Fibroblast of lung (primary cell): Measurements from ENCODE around the gene FAM168B. TPM values are rescaled to one million over a fixed set of nuclear protein-coding genes. Genes with fewer than 3 reads are reported as not detected.
"Not testable (repeated sequence)": the region's sequence is repeated elsewhere in the genome, so short reads cannot be mapped to it uniquely, and the experiment has no call there.

ENCODE experiments used
- DNase-seq, 2 donors: peaks; one replicate each; pipeline versions ENCODE4 v3.0.0 to v3.0.0-alpha.2; 2010; ENCODE audit warnings: low read depth in 2 of 2
- H2AFZ ChIP-seq: 2 replicates; pipeline ENCODE4 v1.5.1; 2012; ENCODE audit warnings: low read length, control low read depth, inconsistent platforms
- H3K27ac ChIP-seq: 2 replicates; pipeline ENCODE4 v1.5.1; 2011; ENCODE audit warnings: low read length, control low read depth; ENCODE audit not compliant: insufficient read depth
- H3K27me3 ChIP-seq: 2 replicates; pipeline ENCODE4 v1.5.1; 2011; ENCODE audit warnings: mild to moderate bottlenecking, low read length; ENCODE audit not compliant: control insufficient read depth, insufficient read depth
- H3K36me3 ChIP-seq: 2 replicates; pipeline ENCODE4 v1.5.1; 2011; ENCODE audit warnings: low read length; ENCODE audit not compliant: control insufficient read depth, insufficient read depth
- H3K4me1 ChIP-seq: 2 replicates; pipeline ENCODE4 v1.5.1; 2011; ENCODE audit warnings: low read length; ENCODE audit not compliant: control insufficient read depth, insufficient read depth; ENCODE audit errors: extremely low read depth
- H3K4me2 ChIP-seq: 2 replicates; pipeline ENCODE4 v1.5.1; 2011; ENCODE audit warnings: low read length, control low read depth; ENCODE audit not compliant: insufficient read depth; ENCODE audit errors: extremely low read depth
- H3K4me3 ChIP-seq, 4 experiments: fragments of 200-600 bp in 1 of 4; sonication (generic) in 1 of 4; replicated peaks in 1 of 4; 2 replicates each; pipeline ENCODE4 v1.5.1; 2011 to 2016; ENCODE audit warnings: low read length in 4 of 4, low read depth in 3 of 4, mild to moderate bottlenecking in 3 of 4, control low read depth in 2 of 4, inconsistent platforms in 1 of 4, mixed read lengths in 1 of 4; ENCODE audit not compliant: insufficient read depth in 1 of 4; ENCODE audit errors: control extremely low read depth in 1 of 4
- H3K79me2 ChIP-seq: 2 replicates; pipeline ENCODE4 v1.5.1; 2012; ENCODE audit warnings: mild to moderate bottlenecking, low read length, inconsistent platforms; ENCODE audit not compliant: control insufficient read depth, insufficient read depth
- H3K9ac ChIP-seq: 2 replicates; pipeline ENCODE4 v1.5.1; 2011; ENCODE audit warnings: mild to moderate bottlenecking, low read length, control low read depth; ENCODE audit not compliant: insufficient read depth
- H3K9me3 ChIP-seq: 2 replicates; pipeline ENCODE4 v1.5.1; 2012; ENCODE audit warnings: low read depth, low read length; ENCODE audit not compliant: control insufficient read depth, insufficient read depth
- H4K20me1 ChIP-seq: 2 replicates; pipeline ENCODE4 v1.5.1; 2011; ENCODE audit warnings: low read length; ENCODE audit not compliant: control insufficient read depth, insufficient read depth; ENCODE audit errors: extremely low read depth
- EZH2 ChIP-seq: IDR thresholded peaks from 2 replicates; pipeline ENCODE4 v1.5.1; 2012; ENCODE audit warnings: low read length, control low read depth, mild to moderate bottlenecking; ENCODE audit errors: missing control alignments
- polyA plus RNA-seq, 2 donors: library from polyadenylated mRNA; depleted of rRNA in 1 of 2; stranded (reverse) in 1 of 2; unstranded in 1 of 2; fragments of >200 nt; gene quantifications; 2 replicates each; pipeline ENCODE4 v1.2.1, GENCODE V29; 2011 to 2012; ENCODE audit warnings: missing spikeins in 1 of 2
- total RNA-seq: library from RNA; depleted of rRNA; stranded (reverse); fragments of >200 nt; gene quantifications from 2 replicates; pipeline ENCODE4 v1.2.1, GENCODE V29; 2014
- TF ChIP-seq, protein P1 (sequence below), 2 donors: IDR thresholded peaks in 1 of 2; conservative IDR thresholded peaks in 1 of 2; 1 replicate in 1 of 2; 2 replicates in 1 of 2; pipeline ENCODE4 v1.5.1; 2011 to 2012; ENCODE audit warnings: low read length in 2 of 2, control low read depth in 1 of 2, inconsistent platforms in 1 of 2, low read depth in 1 of 2, mild to moderate bottlenecking in 1 of 2

Gene FAM168B
- total and polyA plus RNA-seq, 2 donors (not counting 1 experiment from before 2014, with no cell fraction given): 71.2 to 87.8 TPM

DNA sequence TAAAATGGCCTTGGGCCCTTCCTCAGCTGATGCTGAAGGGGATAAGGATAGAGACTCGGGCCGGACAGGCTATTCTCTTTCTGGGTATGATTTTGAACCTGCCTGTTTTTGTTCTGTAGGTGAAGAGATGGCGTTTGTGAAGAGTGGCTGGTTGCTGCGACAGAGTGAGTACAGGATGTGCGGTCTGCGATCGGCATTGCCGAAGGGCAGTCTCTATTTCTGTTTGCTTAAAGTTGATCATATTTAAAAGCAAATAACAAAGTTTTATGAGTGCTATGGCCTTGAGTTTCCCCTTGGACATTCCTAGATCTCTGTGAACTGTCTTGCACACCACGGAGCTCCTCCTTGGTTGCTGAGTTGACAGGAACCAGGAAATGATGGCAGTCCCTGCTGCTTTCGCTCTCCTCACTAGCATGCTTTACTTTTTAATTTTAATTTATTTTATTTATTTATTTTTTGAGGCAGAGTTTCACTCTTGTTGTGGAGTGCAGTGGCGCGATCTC, 27.6 kb upstream of the FAM168B start:
- Histone ChIP-seq H3K79me2 (peaks cover 60% of the 10 kb centered on the region), H3K4me2 (no peak overlapping the region), H3K27ac (no peak overlapping the region), H3K9me3 (no peaks in the 10 kb centered on the region), H3K27me3 (no peaks in the 10 kb centered on the region), H3K4me3 (no peak overlapping the region), H3K4me1 (no peaks in the 10 kb centered on the region), H3K9ac (no peak overlapping the region), H4K20me1 (no peaks in the 10 kb centered on the region), H3K36me3 (no peaks in the 10 kb centered on the region), H2AFZ (no peak overlapping the region)
- TF ChIP-seq, protein P1, sequence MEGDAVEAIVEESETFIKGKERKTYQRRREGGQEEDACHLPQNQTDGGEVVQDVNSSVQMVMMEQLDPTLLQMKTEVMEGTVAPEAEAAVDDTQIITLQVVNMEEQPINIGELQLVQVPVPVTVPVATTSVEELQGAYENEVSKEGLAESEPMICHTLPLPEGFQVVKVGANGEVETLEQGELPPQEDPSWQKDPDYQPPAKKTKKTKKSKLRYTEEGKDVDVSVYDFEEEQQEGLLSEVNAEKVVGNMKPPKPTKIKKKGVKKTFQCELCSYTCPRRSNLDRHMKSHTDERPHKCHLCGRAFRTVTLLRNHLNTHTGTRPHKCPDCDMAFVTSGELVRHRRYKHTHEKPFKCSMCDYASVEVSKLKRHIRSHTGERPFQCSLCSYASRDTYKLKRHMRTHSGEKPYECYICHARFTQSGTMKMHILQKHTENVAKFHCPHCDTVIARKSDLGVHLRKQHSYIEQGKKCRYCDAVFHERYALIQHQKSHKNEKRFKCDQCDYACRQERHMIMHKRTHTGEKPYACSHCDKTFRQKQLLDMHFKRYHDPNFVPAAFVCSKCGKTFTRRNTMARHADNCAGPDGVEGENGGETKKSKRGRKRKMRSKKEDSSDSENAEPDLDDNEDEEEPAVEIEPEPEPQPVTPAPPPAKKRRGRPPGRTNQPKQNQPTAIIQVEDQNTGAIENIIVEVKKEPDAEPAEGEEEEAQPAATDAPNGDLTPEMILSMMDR (conservative IDR thresholded peaks at IDR 0.05 in 1 of 2, IDR thresholded peaks at IDR 0.05 in 1 of 2; ENCODE audit: low read depth in 1 of 2, low read length in 2 of 2): no peak
- no peak for TF ChIP-seq EZH2
- DNase-seq: no peak

DNA sequence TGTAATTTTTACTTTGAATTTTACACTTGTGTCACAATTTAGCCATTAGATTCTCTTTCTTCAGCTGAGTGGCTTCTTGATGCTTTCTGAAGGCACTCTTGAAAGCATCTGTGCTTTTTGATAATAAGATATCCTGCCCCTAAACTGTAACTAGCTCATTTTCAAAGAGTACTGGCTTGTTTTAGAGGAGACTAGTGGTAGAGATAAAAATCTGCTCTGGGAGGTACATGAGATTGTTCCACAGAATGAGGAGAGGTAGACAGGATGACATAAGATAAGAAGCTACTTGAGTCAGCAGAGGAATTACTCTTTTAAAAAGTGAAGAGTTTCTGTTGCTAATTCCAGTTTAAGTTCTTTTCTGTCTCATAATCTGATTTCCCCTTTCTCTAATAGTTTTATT, 22.5 kb upstream of the FAM168B start:
- DNase-seq: peak in 1 of 2 donors; percentile 18
- Histone ChIP-seq H3K4me1 (no peaks in the 10 kb centered on the region), H2AFZ (no peak overlapping the region), H3K4me2 (no peak overlapping the region), H4K20me1 (no peaks in the 10 kb centered on the region), H3K79me2 (peaks cover 75% of the 10 kb centered on the region), H3K27me3 (no peaks in the 10 kb centered on the region), H3K27ac (no peak overlapping the region), H3K9me3 (no peaks in the 10 kb centered on the region), H3K4me3 (no peak overlapping the region), H3K9ac (no peak overlapping the region), H3K36me3 (no peaks in the 10 kb centered on the region)
- TF ChIP-seq, protein P1 (conservative IDR thresholded peaks at IDR 0.05 in 1 of 2, IDR thresholded peaks at IDR 0.05 in 1 of 2; ENCODE audit: low read depth in 1 of 2, low read length in 2 of 2): no peak
- TF ChIP-seq EZH2: no peak

DNA sequence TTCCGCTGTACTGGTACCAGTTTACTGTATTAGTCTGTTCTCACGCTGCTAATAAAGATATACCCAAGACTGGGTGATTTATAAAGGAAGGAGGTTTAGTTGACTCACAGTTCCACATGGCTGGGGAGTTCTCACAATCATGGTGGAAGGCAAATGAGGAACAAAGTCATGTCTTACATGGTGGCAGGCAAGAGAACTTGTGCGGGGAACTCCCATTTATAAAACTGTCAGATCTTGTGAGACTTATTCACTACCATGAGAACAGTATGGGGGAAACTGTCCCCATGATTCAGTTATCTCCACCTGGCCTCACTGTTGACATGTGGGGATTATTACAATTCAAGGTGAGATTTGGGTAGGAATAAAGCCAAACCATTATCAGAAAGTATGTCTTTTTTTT, 21.7 kb upstream of the FAM168B start:
- H4K20me1 ChIP-seq, H2AFZ ChIP-seq, H3K9ac ChIP-seq, H3K27ac ChIP-seq, DNase-seq, H3K36me3 ChIP-seq, H3K9me3 ChIP-seq, H3K27me3 ChIP-seq, H3K4me2 ChIP-seq, H3K4me3 ChIP-seq, H3K4me1 ChIP-seq: not testable (repeated sequence)
- peaks cover 77% of the 10 kb centered on the region for H3K79me2 ChIP-seq
